Stimulated activated CD4-positive, alpha-beta T cell treated with anti-CD3 and anti-CD28 coated beads, Interleukin-2, amount 100 ng/mL, for 24 hours (primary cell): Measurements from ENCODE around the gene PPP6R2.

Source experiments
- DNase-seq, 2 donors: peaks; one replicate each; pipeline ENCODE4 v3.0.0-alpha.2; 2020

PPP6R2 gene

GRCh38 chr22:50342651-50343540 is at the start of gene PPP6R2:
TSS of gene PPP6R2 (plus strand) at chr22:50343327. CDS start at chr22:50393909, 50,582 bp downstream.
- peak; percentile 92 for DNase-seq

DNA sequence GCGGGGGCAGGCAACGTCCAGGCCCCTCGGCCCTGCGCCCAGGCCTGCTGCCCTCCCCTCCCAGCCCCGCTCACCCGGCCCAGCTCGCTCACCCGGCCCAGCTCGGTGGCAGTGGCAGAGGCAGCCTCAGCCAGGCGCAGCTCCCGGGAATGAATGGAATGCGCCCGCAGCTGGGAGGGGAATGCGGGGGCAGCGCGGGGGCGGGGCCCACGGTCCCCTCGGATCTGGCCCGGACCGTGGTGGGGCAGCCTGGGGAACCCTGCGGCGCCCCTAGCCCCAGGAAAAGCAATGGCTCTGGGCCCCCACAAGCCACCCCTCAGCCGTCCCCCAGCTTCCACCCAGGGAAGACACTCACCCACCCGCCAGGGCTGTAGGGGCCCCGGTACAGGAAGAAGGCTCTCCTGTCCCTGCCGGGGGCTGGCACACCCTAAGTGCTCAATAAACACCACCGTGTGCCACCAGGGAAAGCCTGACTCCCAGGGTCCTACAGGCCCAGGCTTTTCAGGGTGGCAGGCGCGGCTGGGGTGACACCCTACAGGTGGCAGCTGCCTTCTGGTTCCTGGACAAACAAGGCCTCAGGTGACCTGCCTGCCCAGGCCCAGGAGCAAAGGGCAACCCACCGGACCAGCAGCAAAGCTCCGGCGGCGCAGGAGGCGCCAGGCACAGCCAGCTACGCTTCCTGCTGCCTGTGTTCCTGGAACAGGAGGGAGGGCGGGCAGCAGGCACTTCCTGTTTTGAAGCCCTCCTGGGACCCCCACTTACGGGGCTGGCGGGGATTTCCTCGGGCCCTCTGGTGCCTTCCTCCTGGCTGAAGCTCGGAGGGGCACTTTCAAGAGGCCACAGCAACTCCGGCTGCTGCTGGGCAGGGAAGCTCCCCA is 49.4 kb upstream of the PPP6R2 start:
- no peak for DNase-seq

- DNase-seq: no peak
These were observed 48.8 kb upstream of the PPP6R2 start for GRCh38 chr22:50294319-50294656.

- no peak for DNase-seq
These were observed 46.3 kb upstream of the PPP6R2 start for GRCh38 chr22:50296658-50297490.

DNA sequence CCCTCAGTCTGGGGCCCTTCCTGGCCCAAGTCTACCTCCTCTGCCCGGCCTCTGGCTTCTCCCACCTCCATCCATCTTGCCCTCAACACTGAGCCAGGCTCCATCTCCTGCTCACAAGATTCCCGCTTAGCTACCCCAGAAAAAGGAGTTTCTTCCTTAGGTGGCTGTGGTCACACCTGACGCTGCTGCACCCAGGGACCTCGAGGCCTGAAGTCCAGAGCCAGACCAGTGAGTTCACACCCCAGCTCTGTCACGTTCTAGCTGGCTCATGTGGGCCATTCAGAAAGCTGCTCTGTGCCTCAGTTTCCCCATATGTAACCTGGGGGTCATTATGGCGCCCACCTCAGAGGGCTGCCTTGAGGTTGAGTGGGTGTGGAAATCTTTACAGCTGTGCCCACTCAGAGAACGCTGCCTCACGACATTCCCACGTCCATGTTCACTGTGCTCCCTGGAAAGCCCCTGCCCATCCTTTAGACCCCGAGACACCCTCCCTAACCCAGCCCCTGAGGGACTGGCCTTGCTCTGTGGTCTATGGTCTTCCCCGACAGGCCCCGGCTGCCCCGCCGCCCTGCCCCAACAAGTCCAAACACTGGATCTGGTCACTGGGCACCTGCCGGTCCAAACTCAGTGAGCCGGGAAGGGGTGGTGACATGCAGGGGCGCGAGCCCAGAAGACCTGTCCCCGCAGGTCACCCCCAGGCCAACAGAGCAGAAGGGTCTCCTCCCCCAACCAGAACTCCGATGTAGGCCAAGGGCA is 45.4 kb upstream of the PPP6R2 start:
- no peak for DNase-seq

DNA sequence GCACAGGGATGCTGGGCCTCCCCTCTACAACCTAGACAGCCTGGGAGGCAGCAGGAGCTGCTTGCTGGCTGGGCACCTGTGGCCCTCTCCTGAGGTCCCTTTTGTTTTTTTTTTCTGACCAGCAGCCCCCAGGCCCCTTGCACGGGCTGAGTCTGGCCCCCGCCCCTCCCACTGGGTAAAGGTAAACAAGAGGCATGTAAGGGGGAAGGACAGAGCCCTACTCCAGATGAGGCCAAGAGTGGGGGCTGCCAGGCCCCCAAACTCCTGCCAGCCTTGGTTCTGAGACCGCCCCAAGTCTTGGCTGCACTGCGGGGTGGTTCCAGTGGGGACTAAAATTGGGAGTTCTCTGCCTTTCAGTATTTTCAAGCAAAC is 44.9 kb upstream of the PPP6R2 start:
- no peak for DNase-seq

DNA sequence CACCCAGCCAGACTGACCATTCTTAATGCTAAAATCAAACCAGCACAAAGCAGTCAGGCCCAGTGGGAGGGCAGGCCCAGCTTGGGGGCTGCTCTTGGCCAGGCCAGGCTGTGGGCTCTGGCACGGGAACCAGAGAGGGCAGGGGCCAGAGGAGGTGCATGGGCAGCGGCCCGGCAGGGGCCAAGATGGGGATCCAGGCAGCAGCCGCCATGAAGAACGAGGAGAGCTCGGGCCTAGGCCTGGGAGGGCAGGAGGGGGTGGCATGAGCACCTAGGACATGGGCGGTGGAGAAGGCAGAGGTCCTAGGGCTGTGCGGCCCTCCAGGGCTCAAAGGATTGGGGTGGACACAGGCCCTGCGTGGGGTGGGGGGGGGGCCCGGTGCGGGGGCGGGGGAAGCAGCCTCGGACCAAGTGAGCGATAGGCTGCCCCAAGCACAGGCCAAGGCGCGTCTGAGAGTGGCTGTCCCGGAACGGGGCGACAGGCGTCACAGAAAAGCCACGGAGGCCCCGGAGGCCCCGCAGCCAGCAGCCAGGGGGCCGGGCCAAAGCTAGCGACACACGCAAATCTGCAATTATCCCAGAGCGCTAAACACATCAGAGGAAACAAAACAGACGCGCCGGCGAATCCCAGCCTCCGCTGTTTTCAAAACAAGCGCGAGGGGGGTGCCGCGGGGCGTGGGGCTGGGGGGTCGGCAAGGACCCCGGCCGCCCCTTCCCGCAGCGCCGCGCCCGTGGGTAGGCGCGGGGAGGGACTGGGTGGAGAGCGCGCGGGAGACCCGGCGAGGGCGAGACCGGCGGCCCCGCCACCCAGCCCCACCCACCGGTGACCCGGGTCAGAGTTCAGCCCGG is 44.0 kb upstream of the PPP6R2 start:
- no peak for DNase-seq

- DNase-seq: no peak
These were observed 43.1 kb upstream of the PPP6R2 start for GRCh38 chr22:50299785-50300619.

DNA sequence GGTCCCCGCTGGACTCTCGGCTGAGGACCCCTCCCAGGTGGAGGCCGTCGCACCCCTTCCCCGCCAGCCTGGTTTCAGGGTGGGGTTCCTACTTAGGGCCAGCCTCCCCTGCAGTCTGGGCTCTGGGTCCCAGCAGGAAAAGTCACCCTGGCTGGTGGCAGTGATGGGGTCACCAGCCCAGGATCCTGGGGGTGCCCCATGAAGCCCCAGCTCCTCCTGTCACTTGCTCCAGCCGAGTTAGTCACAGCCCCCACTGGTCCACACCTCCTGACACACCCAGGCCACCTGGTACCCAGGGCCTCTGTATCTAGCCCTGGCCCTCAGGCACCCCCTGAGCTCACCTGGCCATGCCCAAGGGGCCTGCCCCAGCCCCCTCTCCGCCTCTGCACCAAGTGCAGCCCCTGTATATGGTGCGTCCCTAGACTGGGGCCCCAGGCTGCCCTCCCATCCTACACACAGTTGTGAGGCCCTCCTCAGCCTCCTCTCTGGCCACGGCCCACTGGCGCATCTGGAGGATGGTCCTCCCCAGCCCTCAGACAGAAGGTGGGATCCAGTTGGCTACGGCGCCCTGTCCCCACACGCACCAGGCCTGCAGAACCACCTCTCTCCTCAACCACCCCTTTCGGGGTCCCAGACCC is 42.4 kb upstream of the PPP6R2 start:
- DNase-seq: no peak

DNA sequence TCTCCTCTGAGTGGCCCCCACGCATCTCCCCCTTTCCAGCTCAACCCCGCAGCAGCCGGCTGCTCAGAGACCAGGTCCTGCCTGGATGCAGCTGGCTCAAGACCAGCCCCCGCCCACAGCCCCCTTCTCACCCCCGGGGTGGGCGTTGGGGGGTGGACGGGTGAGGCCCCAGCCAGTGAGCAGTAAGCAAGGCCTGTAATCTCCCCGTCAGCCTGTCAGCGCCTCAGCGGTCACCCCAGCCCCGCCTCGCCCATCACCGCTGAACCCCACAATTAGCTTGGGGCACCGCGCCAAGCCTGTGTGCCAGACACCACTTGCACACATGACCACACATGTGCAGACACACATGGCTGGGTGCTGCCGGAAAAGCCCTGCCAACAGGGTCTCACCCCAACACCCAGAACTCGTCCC is 41.5 kb upstream of the PPP6R2 start:
- DNase-seq: no peak

DNA sequence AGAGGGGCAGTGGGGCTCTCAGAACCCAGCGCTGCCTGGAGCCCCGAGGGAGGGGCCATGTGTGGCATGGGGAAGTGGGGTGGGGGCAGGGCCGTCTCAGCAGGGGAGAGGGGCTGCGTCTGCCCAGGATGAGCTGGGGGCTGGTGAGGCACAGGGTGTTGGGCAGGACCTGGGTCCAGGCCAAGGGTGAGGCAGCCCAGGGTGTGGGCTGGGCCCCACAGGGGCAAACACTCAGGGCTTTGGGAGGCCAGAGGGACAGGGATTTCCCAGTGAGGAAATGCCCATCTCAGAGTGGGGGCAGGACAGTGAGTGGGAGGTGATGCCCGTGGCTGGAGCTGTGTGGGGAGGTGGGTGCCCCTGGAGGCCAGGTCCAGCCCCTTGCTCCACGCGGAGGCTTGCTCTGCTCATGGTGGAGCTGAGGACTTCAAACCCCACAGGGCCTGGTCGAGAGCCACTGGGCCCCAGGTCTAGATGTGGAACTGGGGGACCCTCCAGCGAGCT is 41.0 kb upstream of the PPP6R2 start:
- no peak for DNase-seq

- no peak for DNase-seq
These were observed 40.6 kb upstream of the PPP6R2 start for GRCh38 chr22:50302564-50302963.

GRCh38 chr22:50303515-50303847 is 39.6 kb upstream of the PPP6R2 start:
- DNase-seq: no peak

GRCh38 chr22:50303848-50304527 is 39.1 kb upstream of the PPP6R2 start:
- no peak for DNase-seq

- no peak for DNase-seq
These were observed 38.4 kb upstream of the PPP6R2 start for GRCh38 chr22:50304528-50305392.

- DNase-seq: no peak
These were observed 37.7 kb upstream of the PPP6R2 start for GRCh38 chr22:50305393-50305922.

DNA sequence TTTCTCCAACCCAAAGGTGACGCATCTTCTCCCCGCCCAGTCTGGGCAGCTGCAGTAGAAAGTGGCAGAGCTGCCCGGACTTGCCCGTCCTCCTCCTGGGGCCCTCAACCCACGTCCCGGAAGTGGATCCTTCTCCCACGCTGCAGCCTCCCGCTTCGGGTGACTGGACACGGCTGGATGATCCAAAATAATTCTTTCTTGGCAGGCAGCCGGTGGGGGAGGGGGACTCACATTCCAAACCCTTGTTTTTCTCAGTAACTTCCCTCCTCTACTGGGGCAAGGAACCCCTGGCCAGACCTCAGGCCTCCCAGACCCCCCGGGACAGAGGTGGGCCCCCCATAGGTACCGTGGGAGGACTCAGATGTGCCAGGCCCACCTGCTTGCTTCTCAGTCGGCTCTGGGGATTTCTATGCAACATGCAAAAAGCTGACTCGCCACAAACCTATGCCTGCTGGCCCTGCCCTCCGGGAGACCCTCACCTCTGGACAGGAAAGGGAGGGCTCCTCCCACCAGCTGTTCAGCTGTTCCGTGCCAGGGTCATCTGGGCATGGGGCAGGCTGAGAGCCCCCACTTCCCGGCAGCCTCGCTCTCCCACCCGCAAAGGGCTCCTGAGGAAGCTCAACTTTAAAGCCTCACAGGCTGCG is 37.1 kb upstream of the PPP6R2 start:
- no peak for DNase-seq
